ENCODE results near the gene ALG3.
"Not testable (repeated sequence)": the region's sequence is repeated elsewhere in the genome, so short reads cannot be mapped to it uniquely, and the experiment has no call there.

Gene ALG3

DNA sequence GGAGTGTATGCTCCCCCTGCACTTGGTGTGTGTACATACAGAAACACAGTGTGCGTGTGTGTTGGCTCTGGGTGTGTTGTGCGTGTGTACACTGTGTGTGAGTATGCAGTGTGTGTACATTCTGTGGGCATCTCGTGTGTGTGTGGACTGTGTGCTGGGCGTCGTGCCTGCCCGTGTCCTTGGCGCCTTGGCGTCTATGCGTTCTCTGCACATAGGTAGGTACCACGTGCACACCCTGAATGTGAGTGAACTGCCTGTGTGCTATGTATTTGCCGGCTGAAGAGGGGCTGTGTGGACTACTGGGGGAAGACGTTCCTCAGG, 26.6 kb upstream of the ALG3 start:
- H3K27me3 ChIP-seq (ENCODE audit: insufficient read depth, low read length): peaks cover 58% of the 10 kb centered on the region
- H3K4me3 ChIP-seq (ENCODE audit: low read length): no peak overlapping the region
- no peaks in the 10 kb centered on the region for H3K36me3 ChIP-seq (ENCODE audit: insufficient read depth, low read length)
- H3K9me3 ChIP-seq (ENCODE audit: low read length): peaks cover 3% of the 10 kb centered on the region
- H2AFZ ChIP-seq (ENCODE audit: low read depth, low read length): no peak overlapping the region
- no peaks in the 10 kb centered on the region for H3K4me1 ChIP-seq (ENCODE audit: insufficient read depth, low read length)

DNA sequence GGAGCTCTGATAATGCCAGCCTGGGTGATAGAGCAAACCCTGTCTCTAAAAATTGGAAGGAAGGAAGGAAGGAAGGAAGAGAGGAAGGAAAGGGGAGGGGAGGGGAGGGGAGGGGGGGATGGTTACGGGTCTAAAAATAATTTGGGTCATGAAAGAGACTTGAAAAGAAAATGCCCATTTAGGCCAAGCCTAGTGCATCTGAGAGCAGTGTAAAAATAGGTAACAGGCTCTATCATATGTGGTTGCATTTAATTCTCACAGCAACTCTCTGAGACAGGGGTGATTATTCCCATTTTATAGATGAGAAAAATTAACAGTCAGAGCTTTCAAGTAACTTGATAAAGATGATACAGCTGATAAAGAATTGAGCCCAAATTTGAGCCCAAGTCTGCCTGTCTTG, 23.5 kb upstream of the ALG3 start:
- Histone ChIP-seq H3K27me3 (ENCODE audit: insufficient read depth, low read length) (peaks cover 36% of the 10 kb centered on the region), H2AFZ (ENCODE audit: low read depth, low read length) (no peak overlapping the region), H3K9me3 (ENCODE audit: low read length) (peaks cover 3% of the 10 kb centered on the region), H3K4me1 (ENCODE audit: insufficient read depth, low read length) (no peaks in the 10 kb centered on the region), H3K4me3 (ENCODE audit: low read length) (no peak overlapping the region), H3K36me3 (ENCODE audit: insufficient read depth, low read length) (no peaks in the 10 kb centered on the region)

DNA sequence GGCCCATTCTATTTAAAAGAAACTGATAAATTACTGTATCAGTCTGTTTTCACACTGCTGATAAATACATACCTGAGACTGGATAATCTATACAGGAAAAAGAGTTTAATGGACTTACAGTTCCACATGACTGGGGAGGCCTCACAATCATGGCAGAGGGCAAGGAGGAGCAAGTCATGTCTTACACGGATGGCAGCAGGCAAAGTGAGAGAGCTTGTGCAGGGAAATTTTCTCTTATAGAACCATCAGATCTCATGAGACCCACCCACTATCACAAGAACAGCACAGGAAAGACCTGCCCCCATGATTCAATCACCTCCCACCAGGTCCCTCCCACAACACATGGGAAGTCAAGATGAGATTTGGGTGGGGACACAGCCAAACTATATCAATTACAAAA, 18.5 kb upstream of the ALG3 start:
- not testable (repeated sequence) for H2AFZ ChIP-seq (ENCODE audit: low read depth, low read length); H3K4me1 ChIP-seq (ENCODE audit: insufficient read depth, low read length); H3K9me3 ChIP-seq (ENCODE audit: low read length); H3K36me3 ChIP-seq (ENCODE audit: insufficient read depth, low read length); H3K4me3 ChIP-seq (ENCODE audit: low read length)
- peaks cover 11% of the 10 kb centered on the region for H3K27me3 ChIP-seq (ENCODE audit: insufficient read depth, low read length)

DNA sequence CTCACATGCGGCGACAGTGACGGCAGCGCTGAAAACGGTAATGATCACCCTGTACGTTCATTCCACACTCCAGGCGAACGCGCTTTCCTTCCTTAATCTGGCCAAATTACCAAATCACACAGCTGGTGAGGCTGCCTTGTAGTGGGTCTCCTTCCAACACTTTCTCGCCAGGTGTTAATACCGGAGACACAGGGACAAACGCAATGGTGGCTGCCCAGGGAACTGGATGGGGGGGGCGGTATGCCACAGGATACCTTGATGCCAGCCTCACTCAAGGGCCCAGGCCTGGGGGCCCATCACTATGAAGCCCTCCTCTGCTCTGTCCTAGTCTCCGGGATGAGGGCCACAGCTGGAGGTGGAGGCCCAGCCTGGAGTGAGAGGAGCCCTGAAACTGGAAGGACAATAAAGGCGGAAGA, 14.0 kb upstream of the ALG3 start:
- no peaks in the 10 kb centered on the region for H3K9me3 ChIP-seq (ENCODE audit: low read length)
- H3K27me3 ChIP-seq (ENCODE audit: insufficient read depth, low read length): peaks cover 9% of the 10 kb centered on the region
- no peaks in the 10 kb centered on the region for H3K36me3 ChIP-seq (ENCODE audit: insufficient read depth, low read length)
- H3K4me3 ChIP-seq (ENCODE audit: low read length): peak overlapping the region; percentile 50
- peaks cover 10% of the 10 kb centered on the region for H3K4me1 ChIP-seq (ENCODE audit: insufficient read depth, low read length)
- peak overlapping the region; percentile 31 for H2AFZ ChIP-seq (ENCODE audit: low read depth, low read length)

DNA sequence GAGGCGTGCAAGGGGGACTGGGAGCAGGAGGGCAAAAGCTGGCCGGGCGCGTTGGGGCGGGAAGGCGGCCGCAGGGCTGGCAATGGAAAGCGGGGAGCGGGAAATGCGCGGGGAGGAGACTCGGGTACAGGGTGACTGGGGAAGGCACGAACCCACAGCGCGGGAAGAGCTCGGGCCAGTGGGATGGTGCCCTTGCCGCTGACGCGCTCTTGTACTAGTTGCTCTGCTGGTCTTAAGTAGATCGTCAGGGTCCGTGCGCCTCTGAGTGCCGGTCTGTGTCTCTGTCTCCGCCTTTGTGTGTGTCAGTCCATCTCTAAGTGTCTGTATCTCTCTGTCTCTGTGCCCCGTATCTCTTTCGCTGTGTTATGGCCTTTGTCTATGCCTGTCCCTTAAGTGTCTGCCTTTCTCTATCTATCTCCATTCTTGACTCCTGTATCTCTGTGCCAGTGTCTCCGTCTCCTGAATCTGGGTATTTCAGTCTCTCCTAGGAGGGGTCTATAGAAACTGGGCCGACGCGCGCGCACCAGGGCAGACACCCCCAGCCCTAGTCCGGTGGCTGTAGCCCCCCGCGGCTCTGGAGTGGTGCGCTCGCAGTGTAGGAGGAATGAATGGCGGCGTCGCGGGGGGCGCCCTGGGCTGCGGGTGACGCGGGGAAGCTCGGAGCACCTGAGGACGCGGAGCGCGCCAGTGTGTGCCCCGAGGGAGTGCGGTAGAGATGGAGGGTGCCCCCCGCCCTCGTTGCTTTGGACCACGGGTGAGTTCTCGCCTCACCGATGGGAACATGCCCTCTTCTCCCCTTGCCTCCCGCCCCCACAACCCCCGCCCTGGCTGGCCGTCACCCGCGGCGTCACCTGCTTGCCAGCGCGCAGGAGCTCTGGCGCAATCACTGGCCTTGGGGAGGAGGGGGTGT, 13.3 kb upstream of the ALG3 start:
- H3K4me3 ChIP-seq (ENCODE audit: low read length): peak overlapping the region; percentile 50
- H3K9me3 ChIP-seq (ENCODE audit: low read length): no peaks in the 10 kb centered on the region
- H2AFZ ChIP-seq (ENCODE audit: low read depth, low read length): peak overlapping the region; percentile 31
- peaks cover 10% of the 10 kb centered on the region for H3K4me1 ChIP-seq (ENCODE audit: insufficient read depth, low read length)
- no peaks in the 10 kb centered on the region for H3K36me3 ChIP-seq (ENCODE audit: insufficient read depth, low read length)
- H3K27me3 ChIP-seq (ENCODE audit: insufficient read depth, low read length): peaks cover 9% of the 10 kb centered on the region

DNA sequence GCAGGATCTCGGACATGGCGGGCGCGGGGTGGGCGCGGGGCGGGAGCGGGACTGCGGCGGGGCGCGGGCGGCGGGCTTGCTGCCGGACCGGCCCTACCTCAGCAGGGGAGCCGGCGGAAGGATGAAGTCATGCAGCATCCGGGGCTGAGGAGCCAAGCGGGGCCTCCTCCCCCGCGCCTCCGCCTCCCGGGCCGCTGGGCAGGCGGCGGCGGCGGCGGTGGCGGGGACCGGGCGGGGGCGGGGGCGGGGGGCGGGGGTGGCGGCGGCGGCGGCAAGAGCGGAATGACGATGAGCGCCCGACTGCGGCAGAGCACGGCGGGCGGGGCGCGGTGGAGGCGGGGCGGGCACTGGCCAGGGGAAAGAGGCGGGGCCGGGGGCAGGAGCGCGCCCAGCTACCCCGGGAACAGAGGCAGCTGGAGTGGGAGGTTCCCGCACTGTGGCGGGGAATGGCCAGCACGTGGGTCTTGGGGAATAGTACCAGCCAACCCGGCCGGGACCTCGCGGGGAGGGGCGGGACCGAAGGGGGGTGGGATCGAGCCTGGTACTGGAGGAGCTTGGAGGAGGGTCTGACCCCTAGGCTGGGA, 12.6 kb upstream of the ALG3 start, which contains the start of gene CAMK2N2:
CAMK2N2 (minus strand) TSS at position 284 of the 584 bp plus-strand sequence; CDS start at position 16, 268 bp downstream.
- Histone ChIP-seq H3K9me3 (ENCODE audit: low read length) (no peaks in the 10 kb centered on the region), H3K27me3 (ENCODE audit: insufficient read depth, low read length) (peaks cover 9% of the 10 kb centered on the region), H3K4me1 (ENCODE audit: insufficient read depth, low read length) (peaks cover 10% of the 10 kb centered on the region)

DNA sequence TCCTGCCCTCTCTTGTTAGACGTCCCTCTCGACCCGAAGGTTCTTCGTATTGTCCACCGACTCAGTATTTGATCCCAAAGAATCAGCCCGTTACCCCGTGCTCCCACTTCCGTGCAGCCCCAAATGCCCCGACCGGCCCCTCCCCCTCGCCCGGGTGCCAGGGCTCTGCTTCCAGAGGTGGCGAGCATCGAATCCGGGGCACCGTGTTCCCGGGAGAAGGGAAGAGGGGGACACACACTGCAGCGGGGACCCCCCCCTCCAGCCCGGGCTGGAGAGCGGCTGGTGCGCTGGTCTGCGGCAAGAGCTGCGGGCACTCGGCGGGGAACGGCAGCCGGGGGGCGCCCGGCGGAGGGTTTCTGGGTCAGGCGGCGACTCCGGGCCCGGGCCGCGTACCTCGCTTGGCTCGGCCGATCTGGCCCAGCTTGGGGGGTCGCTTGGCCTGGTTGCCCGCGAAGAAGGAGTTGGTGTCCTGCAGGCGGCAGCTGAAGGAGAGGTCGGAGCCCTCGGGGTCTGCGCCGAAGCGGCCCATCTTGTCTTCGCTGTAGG, 12.0 kb upstream of the ALG3 start:
- Histone ChIP-seq H3K27me3 (ENCODE audit: insufficient read depth, low read length) (peaks cover 9% of the 10 kb centered on the region), H3K4me1 (ENCODE audit: insufficient read depth, low read length) (peaks cover 10% of the 10 kb centered on the region), H2AFZ (ENCODE audit: low read depth, low read length) (peak overlapping the region; percentile 87), H3K4me3 (ENCODE audit: low read length) (peak overlapping the region; percentile 47), H3K36me3 (ENCODE audit: insufficient read depth, low read length) (no peaks in the 10 kb centered on the region), H3K9me3 (ENCODE audit: low read length) (no peaks in the 10 kb centered on the region)

More for the DNA sequence above, 12.6 kb upstream of the ALG3 start, which contains the start of gene CAMK2N2:
- no peaks in the 10 kb centered on the region for H3K36me3 ChIP-seq (ENCODE audit: insufficient read depth, low read length)
- H2AFZ ChIP-seq (ENCODE audit: low read depth, low read length): peak within 1 kb of the TSS; percentile 87
- H3K4me3 ChIP-seq (ENCODE audit: low read length): peak within 1 kb of the TSS; percentile 50

DNA sequence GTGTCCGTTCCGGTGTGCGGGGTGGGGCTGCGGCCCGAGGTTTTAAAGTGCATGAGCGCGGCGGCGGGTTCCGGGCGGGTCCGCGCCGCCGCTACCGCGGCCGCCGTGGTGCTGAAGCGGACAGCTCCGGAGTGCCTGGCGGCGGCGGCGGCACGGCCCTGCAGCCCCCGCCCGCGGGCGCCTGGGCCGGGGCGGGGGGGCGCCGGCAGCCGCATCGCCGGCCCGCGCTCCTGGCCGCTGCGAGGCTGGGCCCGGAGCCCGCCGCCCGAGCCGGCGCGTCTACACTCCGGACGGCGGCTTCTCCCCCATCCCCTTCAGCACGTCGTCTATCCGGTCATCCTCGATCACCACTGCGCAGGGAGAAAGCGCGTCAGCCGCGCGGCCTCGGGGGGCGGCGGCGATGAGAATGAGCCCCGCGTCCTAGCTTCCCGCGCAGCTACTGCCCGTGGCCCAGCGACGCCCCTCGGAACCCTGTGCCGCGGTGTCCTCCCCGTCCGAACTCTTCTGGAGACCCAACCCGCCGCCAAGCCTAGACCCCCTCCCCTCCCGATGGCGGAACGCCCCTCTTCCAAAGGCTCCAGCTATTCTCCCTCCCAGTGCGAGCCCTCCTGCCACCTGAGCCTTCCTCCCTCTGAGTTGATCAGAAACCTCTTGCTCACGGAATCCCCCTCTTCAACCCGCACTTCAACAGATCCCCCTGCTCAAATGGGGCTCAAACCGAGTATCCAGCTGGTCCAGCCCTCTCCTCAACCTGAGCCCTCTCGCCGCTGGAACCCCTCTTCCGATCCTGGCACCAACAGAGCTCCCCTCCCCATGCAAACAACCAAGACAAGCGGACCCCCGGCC, 11.3 kb upstream of the ALG3 start:
- peak overlapping the region; percentile 87 for H2AFZ ChIP-seq (ENCODE audit: low read depth, low read length)
- peaks cover 10% of the 10 kb centered on the region for H3K4me1 ChIP-seq (ENCODE audit: insufficient read depth, low read length)
- H3K27me3 ChIP-seq (ENCODE audit: insufficient read depth, low read length): peaks cover 9% of the 10 kb centered on the region
- peak overlapping the region; percentile 47 for H3K4me3 ChIP-seq (ENCODE audit: low read length)
- H3K9me3 ChIP-seq (ENCODE audit: low read length): no peaks in the 10 kb centered on the region
- no peaks in the 10 kb centered on the region for H3K36me3 ChIP-seq (ENCODE audit: insufficient read depth, low read length)

DNA sequence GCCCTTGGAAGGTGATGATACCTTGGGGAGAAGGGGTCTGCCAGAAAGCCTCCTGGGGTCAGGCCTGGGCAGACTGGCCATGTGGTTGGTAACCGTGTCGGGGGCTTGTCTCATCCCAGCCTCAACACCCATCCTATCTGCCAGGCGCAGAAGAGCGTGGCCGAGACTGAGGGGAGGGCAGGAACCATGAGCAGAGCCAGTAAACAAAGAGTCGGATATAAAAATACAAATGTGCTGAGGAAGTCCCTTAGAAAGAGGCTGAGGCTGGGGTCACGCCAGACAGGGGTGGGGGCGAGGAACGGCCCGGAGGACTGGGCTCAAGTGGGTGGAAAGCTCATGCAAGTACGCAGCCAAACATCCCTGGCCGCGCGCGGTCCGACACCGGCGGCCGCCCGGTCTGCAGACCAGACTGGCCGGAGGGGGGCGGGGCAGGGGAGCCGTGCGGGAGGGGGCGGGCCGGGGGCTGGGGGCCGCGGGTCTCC, 10.7 kb upstream of the ALG3 start:
- Histone ChIP-seq H3K4me3 (ENCODE audit: low read length) (peak overlapping the region; percentile 26), H3K27me3 (ENCODE audit: insufficient read depth, low read length) (peaks cover 9% of the 10 kb centered on the region), H2AFZ (ENCODE audit: low read depth, low read length) (no peak overlapping the region), H3K4me1 (ENCODE audit: insufficient read depth, low read length) (peaks cover 10% of the 10 kb centered on the region), H3K36me3 (ENCODE audit: insufficient read depth, low read length) (no peaks in the 10 kb centered on the region), H3K9me3 (ENCODE audit: low read length) (no peaks in the 10 kb centered on the region)

DNA sequence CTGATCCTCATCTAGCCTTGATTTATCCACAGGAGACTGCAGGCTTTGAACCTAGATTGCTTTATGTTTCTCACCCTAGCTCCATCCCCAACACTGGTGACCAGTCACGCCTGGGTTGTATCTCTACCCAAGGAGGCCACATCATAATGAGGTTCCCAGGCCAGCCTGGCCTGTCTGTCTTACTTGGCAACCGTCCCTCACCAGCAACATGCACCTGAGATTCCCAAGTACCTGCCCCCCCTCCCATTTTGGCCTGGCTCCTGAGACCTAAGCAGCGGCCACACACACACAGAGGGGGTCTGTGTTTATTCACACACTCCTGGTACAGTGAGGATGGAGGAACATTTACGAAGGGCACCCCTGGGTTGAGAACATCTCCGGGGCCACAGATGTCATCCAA, 10.2 kb upstream of the ALG3 start:
- Histone ChIP-seq H3K4me3 (ENCODE audit: low read length) (no peak overlapping the region), H2AFZ (ENCODE audit: low read depth, low read length) (no peak overlapping the region), H3K27me3 (ENCODE audit: insufficient read depth, low read length) (peaks cover 9% of the 10 kb centered on the region), H3K4me1 (ENCODE audit: insufficient read depth, low read length) (peaks cover 10% of the 10 kb centered on the region), H3K9me3 (ENCODE audit: low read length) (no peaks in the 10 kb centered on the region), H3K36me3 (ENCODE audit: insufficient read depth, low read length) (no peaks in the 10 kb centered on the region)

DNA sequence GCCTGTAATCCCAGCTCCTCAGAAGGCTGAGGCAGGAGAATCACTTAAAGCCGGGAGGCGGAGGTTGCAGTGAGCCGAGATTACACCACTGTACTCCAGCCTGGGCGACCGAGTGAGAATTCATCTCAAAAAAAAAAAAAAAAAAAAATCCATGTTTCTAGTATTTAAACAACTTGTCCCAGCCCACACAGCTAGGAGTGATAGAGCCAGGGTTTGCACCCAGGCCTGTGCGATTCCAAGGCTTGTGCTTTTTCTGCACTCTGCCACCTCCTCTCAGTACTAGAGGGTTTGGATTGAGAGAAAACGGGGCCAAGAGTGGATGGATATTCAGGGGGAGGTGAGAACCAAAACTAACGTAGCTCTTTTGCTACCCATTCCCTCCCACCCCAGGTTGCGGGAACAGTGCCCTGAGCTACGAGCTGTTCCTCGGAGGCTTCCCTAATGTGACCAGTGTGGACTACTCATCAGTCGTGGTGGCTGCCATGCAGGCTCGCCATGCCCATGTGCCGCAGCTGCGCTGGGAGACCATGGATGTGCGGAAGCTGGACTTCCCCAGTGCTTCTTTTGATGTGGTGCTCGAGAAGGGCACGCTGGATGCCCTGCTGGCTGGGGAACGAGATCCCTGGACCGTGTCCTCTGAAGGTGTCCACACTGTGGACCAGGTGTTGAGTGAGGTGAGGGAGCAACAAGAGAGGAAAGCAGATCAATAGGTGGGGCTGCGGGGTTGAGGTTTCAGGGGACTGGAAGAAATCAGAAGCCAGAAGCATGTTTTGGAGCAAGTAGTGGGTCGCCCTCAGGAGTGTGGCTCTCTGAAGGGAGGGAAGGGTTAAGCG, 8.5 kb upstream of the ALG3 start:
- peaks cover 6% of the 10 kb centered on the region for H3K4me1 ChIP-seq (ENCODE audit: insufficient read depth, low read length)
- H3K27me3 ChIP-seq (ENCODE audit: insufficient read depth, low read length): no peaks in the 10 kb centered on the region
- no peaks in the 10 kb centered on the region for H3K9me3 ChIP-seq (ENCODE audit: low read length)
- H3K4me3 ChIP-seq (ENCODE audit: low read length): no peak overlapping the region
- no peak overlapping the region for H2AFZ ChIP-seq (ENCODE audit: low read depth, low read length)
- no peaks in the 10 kb centered on the region for H3K36me3 ChIP-seq (ENCODE audit: insufficient read depth, low read length)

Measured in neuron (in vitro differentiated cells).